ENCODE measurements around the gene FAM229A. TPM values are rescaled to one million over a fixed set of nuclear protein-coding genes. Genes with fewer than 3 reads are reported as not detected.

Gene FAM229A
- polyA plus RNA-seq, 2 of the 4 experiments (the other 2 are of a cell fraction) = 3.5 to 5.6 TPM

GRCh38 chr1:32341971-32342370, 20.3 kb downstream of the FAM229A start:
- no peak for FAIRE-seq
- Histone ChIP-seq H3K4me3 (no peak overlapping the region), H3K9me3 (no peaks in the 10 kb centered on the region), H3K27ac (no peak overlapping the region), H3K4me2 (no peak overlapping the region), H3K4me1 (no peaks in the 10 kb centered on the region)
- DNase-seq (ENCODE audit: low read depth in 1 of 2, low spot score in 1 of 2) = no peak
- WGBS (ENCODE audit: missing lambda C conversion rate) = 75% methylated on average over 3 of the region's 5 CpGs
- no peak for ATAC-seq
- CTCF ChIA-PET = interaction anchor here (2.0 kb wide), 1 partner anchor 9 kb away, joined by 8 read pairs; no protein-coding TSS in a partner anchor
- POLR2A ChIA-PET = interaction anchor here (1.8 kb wide), 1 partner anchor 9 kb away, joined by 6 read pairs; no protein-coding TSS in a partner anchor
- TF ChIP-seq HDAC2 (IDR thresholded peaks at IDR 0.05) (no peak), RFX5 (IDR thresholded peaks at IDR 0.05) (no peak), ESRRA (IDR thresholded peaks at IDR 0.05; ENCODE audit: borderline replicate concordance, low read length) (no peak), RCOR1 (IDR thresholded peaks at IDR 0.05; ENCODE audit: low read depth, low read length) (no peak), GATA3 (IDR thresholded peaks at IDR 0.05; ENCODE audit: borderline replicate concordance) (no peak), FOSL2 (IDR thresholded peaks at IDR 0.05) (no peak), FOSL2 (CRISPR knock-in tag; IDR thresholded peaks at IDR 0.05) (no peak), USF2 (IDR thresholded peaks at IDR 0.05) (no peak), REST (IDR thresholded peaks at IDR 0.05) (no peak), CHD2 (IDR thresholded peaks at IDR 0.05; ENCODE audit: low read length, partially characterized antibody) (no peak), ZSCAN20 (CRISPR knock-in tag; IDR thresholded peaks at IDR 0.05) (no peak), PHF8 (IDR thresholded peaks at IDR 0.05; ENCODE audit: borderline replicate concordance, low read depth) (no peak), ZC3H11A (IDR thresholded peaks at IDR 0.05) (no peak), ATOH8 (CRISPR knock-in tag; IDR thresholded peaks at IDR 0.05; ENCODE audit: low read depth) (no peak), BHLHE40 (IDR thresholded peaks at IDR 0.05; ENCODE audit: low read depth, low read length) (no peak), MAFK (IDR thresholded peaks at IDR 0.05; ENCODE audit: partially characterized antibody) (no peak), HOXB5 (CRISPR knock-in tag; IDR thresholded peaks at IDR 0.05) (no peak), E2F6 (IDR thresholded peaks at IDR 0.05; ENCODE audit: borderline replicate concordance, low read depth) (no peak), CBX2 (IDR thresholded peaks at IDR 0.05; ENCODE audit: borderline replicate concordance, low read depth) (no peak), NFE2L2 (conservative IDR thresholded peaks at IDR 0.05; ENCODE audit: low read length) (no peak)

- H3K4me1 ChIP-seq = 0 out of 3 replicates have a peak, but pooled peaks cover 6% of the 10 kb centered on the region
- H3K4me3 ChIP-seq = no peak overlapping the region
- no peak for TF ChIP-seq FOSL2 (IDR thresholded peaks at IDR 0.05)
- no peak for TF ChIP-seq FOSL2 (CRISPR knock-in tag; IDR thresholded peaks at IDR 0.05)
- TF ChIP-seq HES2 (IDR thresholded peaks at IDR 0.05) = no peak
- TF ChIP-seq GATA3 (IDR thresholded peaks at IDR 0.05; ENCODE audit: borderline replicate concordance) = no peak
- TF ChIP-seq BHLHE40 (IDR thresholded peaks at IDR 0.05; ENCODE audit: low read depth, low read length) = no peak
- no peak for TF ChIP-seq REST (IDR thresholded peaks at IDR 0.05)
- no peak for TF ChIP-seq SMC3 (IDR thresholded peaks at IDR 0.05)
- TF ChIP-seq HEYL (CRISPR knock-in tag; IDR thresholded peaks at IDR 0.05) = no peak
- no peak for TF ChIP-seq NFE2L2 (conservative IDR thresholded peaks at IDR 0.05; ENCODE audit: low read length)
- no peak for TF ChIP-seq TP53 (CRISPR knock-in tag; IDR thresholded peaks at IDR 0.05)
- ATAC-seq (no peak), DNase-seq (ENCODE audit: low read depth in 1 of 2, low spot score in 1 of 2) (no peak), FAIRE-seq (no peak)
- POLR2A ChIA-PET = interaction anchor here (1.8 kb wide), 1 partner anchor 10 kb away, joined by 6 read pairs; no protein-coding TSS in a partner anchor
- no peak overlapping the region for H3K27ac ChIP-seq
- WGBS (ENCODE audit: missing lambda C conversion rate) = 99% methylated on average over 9 of the region's 11 CpGs
- CTCF ChIA-PET = no interaction called here
- no peaks in the 10 kb centered on the region for H3K9me3 ChIP-seq
- no peak overlapping the region for H3K4me2 ChIP-seq
Observed at GRCh38 chr1:32341186-32341757, 21.0 kb downstream of the FAM229A start.

All from A549 (cell line).